ENCODE data around the gene KLF7. TPM values are rescaled to one million over a fixed set of nuclear protein-coding genes. Genes with fewer than 3 reads are reported as not detected.

Gene KLF7
- total and polyA plus RNA-seq, 4 donors: 4.4 to 51.8 (median 22.3) TPM

GRCh38 chr2:207066166-207066565 is 99.6 kb downstream of the KLF7 start:
- H3K4me3 ChIP-seq: no peak overlapping the region
- no peak for TF ChIP-seq CTCF (IDR thresholded peaks at IDR 0.05; ENCODE audit: control extremely low read depth, extremely low read depth)
- ATAC-seq (ENCODE audit: insufficient read depth, low FRiP score) (no peak), DNase-seq (no peak)
- H3K9ac ChIP-seq (ENCODE audit: insufficient read depth in 1 of 2, low read length in 2 of 2): no peak overlapping the region
- peaks cover 0 to 2% (median 0%) of the 10 kb centered on the region in 5 donors for H3K4me1 ChIP-seq (ENCODE audit: control insufficient read depth in 5 of 5, insufficient read depth in 5 of 5, low read length in 5 of 5)
- H3K27ac ChIP-seq (ENCODE audit: low read depth in 1 of 2, low read length in 1 of 2): no peak overlapping the region
- H3K36me3 ChIP-seq (ENCODE audit: control insufficient read depth in 4 of 4, insufficient read depth in 4 of 4, low read length in 4 of 4): no peaks in the 10 kb centered on the region
- WGBS, 2 donors: 50 to 55% methylated on average over 2 of the region's 2 CpGs
- H3K27me3 ChIP-seq (ENCODE audit: control insufficient read depth in 3 of 3, insufficient read depth in 3 of 3, low read length in 2 of 3): no peaks in the 10 kb centered on the region
- no peaks in the 10 kb centered on the region for H3K9me3 ChIP-seq (ENCODE audit: control insufficient read depth in 4 of 4, insufficient read depth in 3 of 4, low read length in 3 of 4)

- no peak overlapping the region for H3K9ac ChIP-seq (ENCODE audit: insufficient read depth in 1 of 2, low read length in 2 of 2)
- WGBS, 2 donors: 72 to 78% methylated on average over 11 of the region's 11 CpGs
- no peak for TF ChIP-seq CTCF (IDR thresholded peaks at IDR 0.05; ENCODE audit: control extremely low read depth, extremely low read depth)
- H3K4me1 ChIP-seq (ENCODE audit: control insufficient read depth in 5 of 5, insufficient read depth in 5 of 5, low read length in 5 of 5): peaks cover 0 to 2% (median 0%) of the 10 kb centered on the region in 5 donors
- H3K4me3 ChIP-seq: no peak overlapping the region
- ATAC-seq (ENCODE audit: insufficient read depth, low FRiP score) (no peak), DNase-seq (no peak)
- H3K27me3 ChIP-seq (ENCODE audit: control insufficient read depth in 3 of 3, insufficient read depth in 3 of 3, low read length in 2 of 3): no peaks in the 10 kb centered on the region
- no peaks in the 10 kb centered on the region for H3K9me3 ChIP-seq (ENCODE audit: control insufficient read depth in 4 of 4, insufficient read depth in 3 of 4, low read length in 3 of 4)
- no peak overlapping the region for H3K27ac ChIP-seq (ENCODE audit: low read depth in 1 of 2, low read length in 1 of 2)
- no peaks in the 10 kb centered on the region for H3K36me3 ChIP-seq (ENCODE audit: control insufficient read depth in 4 of 4, insufficient read depth in 4 of 4, low read length in 4 of 4)
Observed at GRCh38 chr2:207064128-207064690, 101.5 kb downstream of the KLF7 start.

- Histone ChIP-seq H3K36me3 (ENCODE audit: control insufficient read depth in 4 of 4, insufficient read depth in 4 of 4, low read length in 4 of 4) (no peaks in the 10 kb centered on the region), H3K27me3 (ENCODE audit: control insufficient read depth in 3 of 3, insufficient read depth in 3 of 3, low read length in 2 of 3) (no peaks in the 10 kb centered on the region), H3K4me3 (no peak overlapping the region), H3K27ac (ENCODE audit: low read depth in 1 of 2, low read length in 1 of 2) (no peak overlapping the region), H3K4me1 (ENCODE audit: control insufficient read depth in 5 of 5, insufficient read depth in 5 of 5, low read length in 5 of 5) (no peaks in the 10 kb centered on the region), H3K9ac (ENCODE audit: insufficient read depth in 1 of 2, low read length in 2 of 2) (no peak overlapping the region), H3K9me3 (ENCODE audit: control insufficient read depth in 4 of 4, insufficient read depth in 3 of 4, low read length in 3 of 4) (no peaks in the 10 kb centered on the region)
- ATAC-seq (ENCODE audit: insufficient read depth, low FRiP score) (no peak), DNase-seq (no peak)
- TF ChIP-seq CTCF (IDR thresholded peaks at IDR 0.05; ENCODE audit: control extremely low read depth, extremely low read depth): no peak
- WGBS, 2 donors: 79 to 87% methylated on average over 1 of the region's 1 CpG
Observed at GRCh38 chr2:207061181-207061580, 104.6 kb downstream of the KLF7 start.

GRCh38 chr2:207055257-207055656 is 110.5 kb downstream of the KLF7 start:
- H3K36me3 ChIP-seq (ENCODE audit: control insufficient read depth in 4 of 4, insufficient read depth in 4 of 4, low read length in 4 of 4): no peaks in the 10 kb centered on the region
- no peaks in the 10 kb centered on the region for H3K27me3 ChIP-seq (ENCODE audit: control insufficient read depth in 3 of 3, insufficient read depth in 3 of 3, low read length in 2 of 3)
- no peak for TF ChIP-seq CTCF (IDR thresholded peaks at IDR 0.05; ENCODE audit: control extremely low read depth, extremely low read depth)
- no peak overlapping the region for H3K27ac ChIP-seq (ENCODE audit: low read depth in 1 of 2, low read length in 1 of 2)
- WGBS, 2 donors: 89 to 90% methylated on average over 6 of the region's 6 CpGs
- no peaks in the 10 kb centered on the region for H3K4me1 ChIP-seq (ENCODE audit: control insufficient read depth in 5 of 5, insufficient read depth in 5 of 5, low read length in 5 of 5)
- no peak for DNase-seq
- no peak overlapping the region for H3K4me3 ChIP-seq
- H3K9me3 ChIP-seq (ENCODE audit: control insufficient read depth in 4 of 4, insufficient read depth in 3 of 4, low read length in 3 of 4): no peaks in the 10 kb centered on the region
- no peak for ATAC-seq (ENCODE audit: insufficient read depth, low FRiP score)
- no peak overlapping the region for H3K9ac ChIP-seq (ENCODE audit: insufficient read depth in 1 of 2, low read length in 2 of 2)
